WTC11 (cell line): ENCODE data around the gene KDM2B.

Experiments used
- CBFB ChIP-seq: sonication (generic); formaldehyde crosslinking; IDR thresholded peaks from 2 replicates; pipeline ENCODE4 v1.8.1; 2022; ENCODE audit warnings: mild to moderate bottlenecking, low read depth, missing genetic modification reagents
- CTCF ChIP-seq: fragments of 200-600 bp; IDR thresholded peaks from 2 replicates; pipeline ENCODE4 v1.8.0; 2022; ENCODE audit warnings: antibody characterized with exemption
- ESRRA ChIP-seq: sonication (generic); formaldehyde crosslinking; IDR thresholded peaks from 2 replicates; pipeline ENCODE4 v1.8.1; 2022; ENCODE audit warnings: mild to moderate bottlenecking, missing genetic modification reagents, borderline replicate concordance
- NFYB ChIP-seq: sonication (generic); formaldehyde crosslinking; conservative IDR thresholded peaks from 2 replicates; pipeline ENCODE4 v1.8.0; 2022; ENCODE audit warnings: low read depth, missing genetic modification reagents
- NR3C1 ChIP-seq: sonication (generic); formaldehyde crosslinking; conservative IDR thresholded peaks from 2 replicates; pipeline ENCODE4 v1.8.1; 2023; ENCODE audit warnings: low read depth, mild to moderate bottlenecking, missing genetic modification reagents
- ZNF423 ChIP-seq: fragments of 250-450 bp; sonication (Bioruptor Pico); IDR thresholded peaks from 2 replicates; pipeline ENCODE4 v2.1.2; 2022; ENCODE audit warnings: mild to moderate bottlenecking, moderate library complexity
- TF ChIP-seq, protein P1 (sequence below): sonication (generic); formaldehyde crosslinking; IDR thresholded peaks from 2 replicates; pipeline ENCODE4 v1.8.1; 2023; ENCODE audit warnings: mild to moderate bottlenecking, missing genetic modification reagents, moderate library complexity
- TF ChIP-seq, protein P2 (sequence below): sonication (generic); formaldehyde crosslinking; IDR thresholded peaks from 2 replicates; pipeline ENCODE4 v1.8.1; 2022; ENCODE audit warnings: low read depth, missing genetic modification reagents, borderline replicate concordance

GRCh38 chr12:121448771-121449315 is 132.0 kb downstream of the KDM2B start:
- TF ChIP-seq ESRRA (CRISPR knock-in tag) (no peak), CTCF (no peak), CBFB (CRISPR knock-in tag) (no peak), NFYB (no peak), NR3C1 (no peak), ZNF423 (CRISPR knock-in tag) (no peak)
- TF ChIP-seq, protein P1, sequence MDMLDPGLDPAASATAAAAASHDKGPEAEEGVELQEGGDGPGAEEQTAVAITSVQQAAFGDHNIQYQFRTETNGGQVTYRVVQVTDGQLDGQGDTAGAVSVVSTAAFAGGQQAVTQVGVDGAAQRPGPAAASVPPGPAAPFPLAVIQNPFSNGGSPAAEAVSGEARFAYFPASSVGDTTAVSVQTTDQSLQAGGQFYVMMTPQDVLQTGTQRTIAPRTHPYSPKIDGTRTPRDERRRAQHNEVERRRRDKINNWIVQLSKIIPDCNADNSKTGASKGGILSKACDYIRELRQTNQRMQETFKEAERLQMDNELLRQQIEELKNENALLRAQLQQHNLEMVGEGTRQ (CRISPR knock-in tag): no peak
- TF ChIP-seq, protein P2, sequence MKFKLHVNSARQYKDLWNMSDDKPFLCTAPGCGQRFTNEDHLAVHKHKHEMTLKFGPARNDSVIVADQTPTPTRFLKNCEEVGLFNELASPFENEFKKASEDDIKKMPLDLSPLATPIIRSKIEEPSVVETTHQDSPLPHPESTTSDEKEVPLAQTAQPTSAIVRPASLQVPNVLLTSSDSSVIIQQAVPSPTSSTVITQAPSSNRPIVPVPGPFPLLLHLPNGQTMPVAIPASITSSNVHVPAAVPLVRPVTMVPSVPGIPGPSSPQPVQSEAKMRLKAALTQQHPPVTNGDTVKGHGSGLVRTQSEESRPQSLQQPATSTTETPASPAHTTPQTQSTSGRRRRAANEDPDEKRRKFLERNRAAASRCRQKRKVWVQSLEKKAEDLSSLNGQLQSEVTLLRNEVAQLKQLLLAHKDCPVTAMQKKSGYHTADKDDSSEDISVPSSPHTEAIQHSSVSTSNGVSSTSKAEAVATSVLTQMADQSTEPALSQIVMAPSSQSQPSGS (CRISPR knock-in tag): no peak
